Sigmoid colon (tissue), 4 donors: ENCODE measurements around the gene CCNY.

Source experiments
- CTCF ChIP-seq, 4 experiments: fragments of 450-650 bp in 3 of 4; fragments of 200-600 bp in 1 of 4; IDR thresholded peaks; one replicate each; pipeline ENCODE4 v1.5.1; 2016 to 2019; ENCODE audit warnings: antibody characterized with exemption in 4 of 4, mild to moderate bottlenecking in 3 of 4, moderate library complexity in 2 of 4
- EP300 ChIP-seq, 4 donors: sonication (generic); formaldehyde crosslinking; IDR thresholded peaks; one replicate each; pipeline ENCODE4 v1.6.1; 2017; ENCODE audit warnings: antibody characterized with exemption in 4 of 4
- POLR2A ChIP-seq, 2 donors: fragments of 450-650 bp; IDR thresholded peaks; one replicate each; pipeline ENCODE4 v1.6.1; 2016; ENCODE audit warnings: antibody characterized with exemption in 2 of 2, mild to moderate bottlenecking in 2 of 2, moderate library complexity in 2 of 2

GRCh38 chr10:35535136-35535535 lies 198.8 kb downstream of the CCNY start:
- TF ChIP-seq CTCF (IDR thresholded peaks at IDR 0.05) (no peak), POLR2A (IDR thresholded peaks at IDR 0.05) (no peak), EP300 (IDR thresholded peaks at IDR 0.05) (no peak)
